ENCODE results near the gene KCNC1. TPM values are rescaled to one million over a fixed set of nuclear protein-coding genes. Genes with fewer than 3 reads are reported as not detected.

The KCNC1 gene
- total RNA-seq, 1 donor from 2014 or later = not detected

DNA sequence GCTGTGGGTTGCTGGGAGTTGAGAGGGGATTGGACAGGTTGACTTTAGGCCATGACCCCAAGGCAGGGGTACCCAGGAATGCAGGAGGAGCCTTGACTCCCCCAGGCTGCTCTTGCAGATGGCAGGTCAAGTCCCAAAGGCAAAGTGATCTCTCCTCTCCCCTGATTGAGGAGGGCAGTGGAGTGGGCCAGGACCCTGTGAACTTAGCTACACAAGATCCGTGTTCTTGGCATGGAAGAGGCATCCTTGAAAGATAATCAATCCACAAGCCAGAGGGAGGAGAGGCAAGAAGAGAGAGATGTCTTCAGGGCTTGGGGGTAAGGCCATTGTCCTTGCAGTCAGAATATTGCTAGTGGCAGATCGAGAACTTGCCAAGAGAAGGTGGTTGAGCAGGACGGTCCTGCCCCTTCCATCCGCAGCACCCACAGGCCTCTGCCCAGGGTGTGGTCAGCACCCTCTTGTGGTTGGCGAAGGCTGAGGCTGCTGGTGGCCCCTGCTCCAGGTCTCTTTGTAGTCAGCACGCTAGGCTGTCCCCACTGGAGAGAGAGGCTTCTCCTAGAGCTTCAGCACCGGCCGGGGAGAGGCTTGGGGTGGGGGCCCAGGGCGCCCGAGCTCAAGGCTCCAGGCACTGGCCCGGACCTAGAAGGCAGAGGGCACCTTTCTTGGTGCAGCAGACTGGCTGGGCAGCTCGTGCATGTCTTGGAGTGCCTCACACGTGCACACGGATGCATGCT is 45.4 kb downstream of the KCNC1 start:
- peaks cover 4% of the 10 kb centered on the region for H3K27me3 Mint-ChIP-seq (ENCODE audit: unreplicated experiment)
- H3K9me3 Mint-ChIP-seq (ENCODE audit: unreplicated experiment) = no peaks in the 10 kb centered on the region
- no peaks in the 10 kb centered on the region for H3K36me3 Mint-ChIP-seq (ENCODE audit: low read depth, unreplicated experiment)
- no peaks in the 10 kb centered on the region for H3K4me1 Mint-ChIP-seq (ENCODE audit: unreplicated experiment)
- H3K4me3 Mint-ChIP-seq (ENCODE audit: unreplicated experiment) = no peak overlapping the region
- DNase-seq (ENCODE audit: low spot score) = no peak
- H3K27ac Mint-ChIP-seq (ENCODE audit: unreplicated experiment) = no peak overlapping the region
- TF ChIP-seq CTCF (IDR thresholded peaks at IDR 0.05; ENCODE audit: unreplicated experiment) = no peak

DNA sequence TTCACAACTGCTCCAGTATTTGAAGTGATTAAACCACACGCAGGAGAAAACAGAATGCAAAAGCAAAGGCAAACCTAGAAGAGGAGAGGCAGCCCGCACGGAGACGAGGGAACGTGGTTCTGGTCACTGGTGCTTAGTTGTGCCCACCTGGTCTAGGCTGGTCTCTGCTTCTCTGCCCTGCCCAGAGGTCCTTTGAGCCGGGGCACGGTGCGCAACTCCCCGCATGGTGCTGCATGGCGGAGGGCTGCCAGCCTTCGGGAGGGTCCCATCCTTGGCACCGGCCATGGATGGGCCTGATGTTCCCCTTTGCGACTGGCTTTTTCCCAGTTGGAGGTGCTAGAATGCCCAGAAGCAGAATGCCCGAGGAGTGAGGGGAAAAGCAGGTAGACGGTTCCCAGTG is 46.1 kb downstream of the KCNC1 start:
- peaks cover 6% of the 10 kb centered on the region for H3K27me3 Mint-ChIP-seq (ENCODE audit: unreplicated experiment)
- no peaks in the 10 kb centered on the region for H3K4me1 Mint-ChIP-seq (ENCODE audit: unreplicated experiment)
- H3K36me3 Mint-ChIP-seq (ENCODE audit: low read depth, unreplicated experiment) = no peaks in the 10 kb centered on the region

DNA sequence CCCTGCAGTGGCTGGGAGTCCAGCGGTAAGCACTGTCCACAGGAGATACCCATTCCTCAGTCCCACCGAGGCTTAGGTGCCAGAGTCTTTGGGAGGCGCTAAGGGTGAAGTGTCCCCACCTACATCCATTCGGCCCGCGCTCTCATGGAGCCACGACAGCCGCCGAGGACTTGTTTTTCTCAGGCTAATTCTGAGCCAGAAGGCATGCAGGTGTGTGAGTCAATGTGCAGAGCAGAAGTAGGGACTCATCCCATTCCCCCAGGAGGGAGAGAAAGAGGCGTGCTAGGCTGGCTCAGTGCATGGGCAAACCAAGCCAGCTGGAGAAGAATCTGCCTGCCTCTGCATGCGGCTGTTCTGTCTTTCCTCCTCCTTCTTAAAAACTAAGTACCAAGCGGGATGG is 46.6 kb downstream of the KCNC1 start:
- Mint-ChIP-seq H3K9me3 (ENCODE audit: unreplicated experiment) (no peaks in the 10 kb centered on the region), H3K4me1 (ENCODE audit: unreplicated experiment) (no peaks in the 10 kb centered on the region), H3K27ac (ENCODE audit: unreplicated experiment) (no peak overlapping the region), H3K4me3 (ENCODE audit: unreplicated experiment) (no peak overlapping the region), H3K27me3 (ENCODE audit: unreplicated experiment) (peaks cover 6% of the 10 kb centered on the region), H3K36me3 (ENCODE audit: low read depth, unreplicated experiment) (no peaks in the 10 kb centered on the region)
- no peak for TF ChIP-seq CTCF (IDR thresholded peaks at IDR 0.05; ENCODE audit: unreplicated experiment)
- DNase-seq (ENCODE audit: low spot score) = no peak

More for the DNA sequence above, 46.1 kb downstream of the KCNC1 start:
- no peak overlapping the region for H3K4me3 Mint-ChIP-seq (ENCODE audit: unreplicated experiment)
- no peak for TF ChIP-seq CTCF (IDR thresholded peaks at IDR 0.05; ENCODE audit: unreplicated experiment)
- H3K9me3 Mint-ChIP-seq (ENCODE audit: unreplicated experiment) = no peaks in the 10 kb centered on the region
- no peak overlapping the region for H3K27ac Mint-ChIP-seq (ENCODE audit: unreplicated experiment)
- DNase-seq (ENCODE audit: low spot score) = no peak

DNA sequence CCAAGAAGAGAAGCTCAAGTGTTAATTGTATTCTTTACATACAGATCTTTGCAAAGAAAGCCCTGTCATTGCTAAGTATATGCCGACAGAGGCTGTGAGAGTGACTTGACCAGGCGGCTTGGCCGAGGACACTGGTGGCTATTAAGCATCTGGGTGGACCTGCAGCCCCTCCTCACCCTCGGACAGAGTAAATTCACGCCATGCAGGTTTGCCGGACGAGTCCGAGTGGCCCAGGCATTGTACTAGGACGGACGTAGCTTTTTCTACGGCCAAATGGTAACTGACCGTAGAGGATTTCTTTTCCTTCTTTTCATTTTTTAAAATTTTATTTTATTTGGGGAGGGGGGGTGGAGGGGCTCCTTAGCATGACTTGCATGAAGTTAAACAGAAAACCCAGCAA is 47.0 kb downstream of the KCNC1 start:
- H3K4me3 Mint-ChIP-seq (ENCODE audit: unreplicated experiment) = no peak overlapping the region
- TF ChIP-seq CTCF (IDR thresholded peaks at IDR 0.05; ENCODE audit: unreplicated experiment) = no peak
- no peaks in the 10 kb centered on the region for H3K4me1 Mint-ChIP-seq (ENCODE audit: unreplicated experiment)
- H3K27me3 Mint-ChIP-seq (ENCODE audit: unreplicated experiment) = peaks cover 6% of the 10 kb centered on the region
- no peak for DNase-seq (ENCODE audit: low spot score)
- no peaks in the 10 kb centered on the region for H3K9me3 Mint-ChIP-seq (ENCODE audit: unreplicated experiment)
- H3K27ac Mint-ChIP-seq (ENCODE audit: unreplicated experiment) = no peak overlapping the region
- no peaks in the 10 kb centered on the region for H3K36me3 Mint-ChIP-seq (ENCODE audit: low read depth, unreplicated experiment)

GRCh38 chr11:17782145-17782544 is 47.6 kb downstream of the KCNC1 start:
- DNase-seq (ENCODE audit: low spot score) = no peak
- Mint-ChIP-seq H3K27me3 (ENCODE audit: unreplicated experiment) (peaks cover 6% of the 10 kb centered on the region), H3K4me1 (ENCODE audit: unreplicated experiment) (no peaks in the 10 kb centered on the region), H3K36me3 (ENCODE audit: low read depth, unreplicated experiment) (no peaks in the 10 kb centered on the region), H3K4me3 (ENCODE audit: unreplicated experiment) (no peak overlapping the region), H3K9me3 (ENCODE audit: unreplicated experiment) (no peaks in the 10 kb centered on the region), H3K27ac (ENCODE audit: unreplicated experiment) (no peak overlapping the region)
- TF ChIP-seq CTCF (IDR thresholded peaks at IDR 0.05; ENCODE audit: unreplicated experiment) = no peak

All from endothelial cell (in vitro differentiated cells).